ENCODE data around the gene RPTOR.

The RPTOR gene

GRCh38 chr17:80803451-80804428 lies 259.1 kb downstream of the RPTOR start:
- TF ChIP-seq CTCF (conservative IDR thresholded peaks at IDR 0.05; ENCODE audit: low read depth) = no peak
- ChIA-PET CTCF (no interaction called here), POLR2A (ENCODE audit: low non-redundant PET) (no interaction called here)
- no peak for DNase-seq (ENCODE audit: low spot score)
- no peak overlapping the region for H3K27ac ChIP-seq

- CTCF ChIA-PET = no interaction called here
- no peak for DNase-seq (ENCODE audit: low spot score)
- no peak for TF ChIP-seq CTCF (conservative IDR thresholded peaks at IDR 0.05; ENCODE audit: low read depth)
- peak overlapping the region; percentile 6 for H3K27ac ChIP-seq
- POLR2A ChIA-PET (ENCODE audit: low non-redundant PET) = no interaction called here
These were observed 259.8 kb downstream of the RPTOR start for GRCh38 chr17:80804466-80804865.

- TF ChIP-seq CTCF (conservative IDR thresholded peaks at IDR 0.05; ENCODE audit: low read depth) = no peak
- no peak for DNase-seq (ENCODE audit: low spot score)
- CTCF ChIA-PET = no interaction called here
- POLR2A ChIA-PET (ENCODE audit: low non-redundant PET) = no interaction called here
- H3K27ac ChIP-seq = peak overlapping the region; percentile 6
These were observed 260.6 kb downstream of the RPTOR start for GRCh38 chr17:80805032-80805751.

DNA sequence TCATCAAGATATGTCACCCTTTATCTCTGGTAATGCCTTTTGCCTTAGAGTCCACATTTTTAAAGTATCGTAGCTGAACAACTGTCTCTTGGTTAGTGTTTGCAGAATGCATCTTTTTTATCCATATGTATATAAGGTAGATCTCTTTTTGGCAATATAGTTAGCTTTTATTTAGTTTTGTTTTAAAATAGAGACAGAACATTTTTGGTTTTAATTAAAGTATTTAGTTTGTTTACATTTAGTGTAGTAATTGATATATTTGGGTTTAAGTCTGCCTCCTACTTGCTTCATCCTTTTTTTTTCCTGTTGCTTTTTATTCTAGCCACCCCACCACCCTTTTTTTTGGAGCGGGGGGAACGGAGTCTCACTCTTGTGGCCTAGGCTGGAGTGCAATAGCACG lies 262.4 kb downstream of the RPTOR start:
- no peak overlapping the region for H3K27ac ChIP-seq
- no peak for DNase-seq (ENCODE audit: low spot score)
- ChIA-PET POLR2A (ENCODE audit: low non-redundant PET) (no interaction called here), CTCF (no interaction called here)
- TF ChIP-seq CTCF (conservative IDR thresholded peaks at IDR 0.05; ENCODE audit: low read depth) = no peak

DNA sequence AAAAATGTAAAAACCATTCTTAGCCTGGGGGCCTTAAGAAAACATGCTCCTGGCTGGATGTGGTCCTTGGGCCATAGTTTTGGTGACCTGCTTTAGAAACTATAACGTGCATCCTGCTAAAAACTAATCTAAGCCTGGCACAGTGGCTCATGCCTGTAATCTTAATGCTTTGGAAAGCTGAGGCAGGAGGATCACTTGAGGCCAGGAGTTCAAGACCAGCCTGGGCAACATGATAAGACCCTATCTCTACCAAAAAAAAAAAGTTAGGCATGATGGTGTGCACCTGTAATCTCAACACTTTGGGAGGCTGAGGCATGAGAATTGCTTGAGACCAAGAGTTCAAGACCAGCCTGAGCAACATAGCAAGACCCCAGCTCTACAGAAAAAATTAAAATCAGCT lies 263.2 kb downstream of the RPTOR start:
- no peak for TF ChIP-seq CTCF (conservative IDR thresholded peaks at IDR 0.05; ENCODE audit: low read depth)
- no peak overlapping the region for H3K27ac ChIP-seq
- no peak for DNase-seq (ENCODE audit: low spot score)
- POLR2A ChIA-PET (ENCODE audit: low non-redundant PET) = no interaction called here
- CTCF ChIA-PET = no interaction called here

DNA sequence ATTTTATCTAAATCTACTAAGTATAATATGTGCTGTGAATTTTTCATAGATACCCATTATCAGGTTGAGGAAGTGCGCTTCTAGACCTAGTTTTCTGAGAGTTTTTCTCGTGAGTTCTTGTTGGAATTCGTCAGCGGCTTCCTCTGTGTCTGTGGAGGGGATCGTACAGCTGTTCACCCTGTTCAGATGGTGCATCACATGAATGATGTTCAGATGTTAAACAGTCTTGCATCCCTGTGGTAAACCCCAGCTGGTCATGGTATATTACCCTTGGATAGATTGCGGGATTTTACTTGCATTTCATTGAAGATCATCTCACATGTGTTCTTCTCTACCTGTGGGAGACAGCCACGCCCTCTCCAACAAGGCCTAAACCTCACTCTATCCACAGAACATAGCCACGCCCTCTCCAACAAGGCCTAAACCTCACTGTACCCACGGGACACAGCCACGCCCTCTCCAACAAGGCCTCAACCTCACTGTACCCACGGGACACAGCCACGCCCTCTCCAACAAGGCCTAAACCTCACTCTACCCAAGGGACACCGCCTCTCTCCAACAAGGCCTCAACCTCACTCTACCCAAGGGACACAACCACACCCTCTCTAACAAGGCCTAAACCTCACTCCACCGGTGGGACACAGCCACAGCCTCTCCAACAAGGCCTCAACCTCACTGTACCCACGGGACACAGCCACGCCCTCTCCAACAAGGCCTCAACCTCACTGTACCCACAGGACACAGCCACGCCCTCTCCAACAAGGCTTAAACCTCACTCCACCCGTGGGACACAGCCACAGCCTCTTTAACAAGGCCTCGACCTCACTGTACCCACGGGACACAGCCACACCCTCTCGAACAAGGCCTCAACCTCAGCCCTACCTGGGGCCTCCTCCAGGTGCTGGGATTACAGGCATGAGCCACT lies 266.8 kb downstream of the RPTOR start:
- DNase-seq (ENCODE audit: low spot score) = no peak
- no peak for TF ChIP-seq CTCF (conservative IDR thresholded peaks at IDR 0.05; ENCODE audit: low read depth)
- H3K27ac ChIP-seq = no peak overlapping the region
- ChIA-PET CTCF (no interaction called here), POLR2A (ENCODE audit: low non-redundant PET) (no interaction called here)

All from RWPE1 (cell line).